ENCODE measurements around the gene OXSR1. TPM values are rescaled to one million over a fixed set of nuclear protein-coding genes. Genes with fewer than 3 reads are reported as not detected.

Gene OXSR1
- total and polyA plus RNA-seq, 2 experiments from 2014 or later = 16.0 to 41.1 TPM

GRCh38 chr3:38190481-38190881, 25.1 kb downstream of the OXSR1 start:
- Histone ChIP-seq H3K79me2 (replicated peaks; ENCODE audit: insufficient read depth) (0 out of 2 replicates have a peak, but pooled peaks cover 3% of the 10 kb centered on the region), H2AFZ (no peak overlapping the region), H3K27ac (ENCODE audit: low read depth) (no peak overlapping the region), H3K9me2 (ENCODE audit: insufficient read depth) (no peaks in the 10 kb centered on the region), H4K20me1 (replicated peaks; ENCODE audit: insufficient read depth) (peaks cover 4% of the 10 kb centered on the region; the same call in 1 of the 2 replicates), H3K36me3 (ENCODE audit: insufficient read depth) (peaks cover 5% of the 10 kb centered on the region), H3F3A (replicated peaks; ENCODE audit: low read depth) (no peaks in the 10 kb centered on the region), H3K4me3 (no peak overlapping the region), H3K4me2 (no peak overlapping the region), H3K4me1 (ENCODE audit: insufficient read depth) (no peaks in the 10 kb centered on the region), H3K27me3 (ENCODE audit: insufficient read depth) (no peaks in the 10 kb centered on the region)
- H3K36me3 Mint-ChIP-seq (ENCODE audit: low read depth) = peaks cover 18% of the 10 kb centered on the region
- no peak for DNase-seq (ENCODE audit: low spot score)
- no peaks in the 10 kb centered on the region for H3K9me3 Mint-ChIP-seq
- no peak for ATAC-seq
- no peak overlapping the region for H3K4me3 Mint-ChIP-seq
- TF ChIP-seq POLR2AphosphoS5 (IDR thresholded peaks at IDR 0.05; ENCODE audit: low read depth) (no peak), CREB1 (CRISPR knock-in tag; IDR thresholded peaks at IDR 0.05; ENCODE audit: low read depth) (no peak), EZH2phosphoT487 (IDR thresholded peaks at IDR 0.05; ENCODE audit: unreplicated experiment) (no peak), ZNF331 (CRISPR knock-in tag; IDR thresholded peaks at IDR 0.05; ENCODE audit: low read depth) (no peak), ZNF462 (CRISPR knock-in tag; IDR thresholded peaks at IDR 0.05) (no peak), STAT1 (IDR thresholded peaks at IDR 0.05; ENCODE audit: unreplicated experiment) (no peak), JUNB (IDR thresholded peaks at IDR 0.05; ENCODE audit: unreplicated experiment) (no peak), ZNF114 (CRISPR knock-in tag; IDR thresholded peaks at IDR 0.05) (no peak), NANOG (IDR thresholded peaks at IDR 0.05; ENCODE audit: borderline replicate concordance) (no peak), CTCF (conservative IDR thresholded peaks at IDR 0.05; ENCODE audit: low read depth in 2 of 2) (no peak), ETS1 (IDR thresholded peaks at IDR 0.05) (no peak), REST (IDR thresholded peaks at IDR 0.05; ENCODE audit: unreplicated experiment) (no peak), EZH2 (IDR thresholded peaks at IDR 0.05; ENCODE audit: low read depth, unreplicated experiment) (no peak)
- H3K4me1 Mint-ChIP-seq = no peaks in the 10 kb centered on the region
- no peak overlapping the region for H3K27ac Mint-ChIP-seq
- H3K27me3 Mint-ChIP-seq (ENCODE audit: insufficient read depth, low read depth, poor library complexity) = no peaks in the 10 kb centered on the region
